Measurements from ENCODE around the gene HOXA4.

HOXA4 gene

GRCh38 chr7:27132978-27133377, 2.4 kb upstream of the HOXA4 start:
- H3K79me2 ChIP-seq (ENCODE audit: insufficient read depth, low read length) = no peaks in the 10 kb centered on the region
- no peak overlapping the region for H2AFZ ChIP-seq (ENCODE audit: low read depth, low read length, severe bottlenecking)
- H3K36me3 ChIP-seq (ENCODE audit: low read length) = no peaks in the 10 kb centered on the region
- no peaks in the 10 kb centered on the region for H4K20me1 ChIP-seq (ENCODE audit: low read depth, low read length)
- no peaks in the 10 kb centered on the region for H3K9me2 ChIP-seq (replicated peaks; ENCODE audit: insufficient read depth, low read length)
- no peak for TF ChIP-seq EZH2phosphoT487 (conservative IDR thresholded peaks at IDR 0.05; ENCODE audit: low read length)
- TF ChIP-seq CTCF (IDR thresholded peaks at IDR 0.05; ENCODE audit: insufficient read depth, low read length, poor library complexity, severe bottlenecking) = no peak
- no peak overlapping the region for H3K4me2 ChIP-seq (ENCODE audit: low read depth, low read length, poor library complexity, severe bottlenecking)
- peaks cover 7% of the 10 kb centered on the region; the same call in 1 of the 2 replicates for H3F3A ChIP-seq (ENCODE audit: insufficient read depth)
- H3K4me3 ChIP-seq (ENCODE audit: insufficient read depth, low read length, poor library complexity, severe bottlenecking) = no peak overlapping the region
- H3K27ac ChIP-seq (ENCODE audit: low read depth, low read length) = no peak overlapping the region
- H3K27me3 ChIP-seq (ENCODE audit: low read length) = no peaks in the 10 kb centered on the region
- H3K9me3 ChIP-seq (ENCODE audit: insufficient read depth, low read length) = no peaks in the 10 kb centered on the region
- no peak overlapping the region for H3K9ac ChIP-seq (ENCODE audit: low read length)

- Histone ChIP-seq H3K4me3 (ENCODE audit: insufficient read depth, low read length, poor library complexity, severe bottlenecking) (no peak overlapping the region), H4K20me1 (ENCODE audit: low read depth, low read length) (no peaks in the 10 kb centered on the region), H3K9ac (ENCODE audit: low read length) (no peak overlapping the region), H3K79me2 (ENCODE audit: insufficient read depth, low read length) (no peaks in the 10 kb centered on the region), H2AFZ (ENCODE audit: low read depth, low read length, severe bottlenecking) (no peak overlapping the region), H3K9me3 (ENCODE audit: insufficient read depth, low read length) (no peaks in the 10 kb centered on the region), H3K27ac (ENCODE audit: low read depth, low read length) (no peak overlapping the region), H3F3A (ENCODE audit: insufficient read depth) (peaks cover 7% of the 10 kb centered on the region; the same call in 1 of the 2 replicates), H3K4me2 (ENCODE audit: low read depth, low read length, poor library complexity, severe bottlenecking) (no peak overlapping the region), H3K9me2 (replicated peaks; ENCODE audit: insufficient read depth, low read length) (no peaks in the 10 kb centered on the region), H3K27me3 (ENCODE audit: low read length) (no peaks in the 10 kb centered on the region), H3K36me3 (ENCODE audit: low read length) (no peaks in the 10 kb centered on the region)
- no peak for TF ChIP-seq EZH2phosphoT487 (conservative IDR thresholded peaks at IDR 0.05; ENCODE audit: low read length)
- TF ChIP-seq CTCF (IDR thresholded peaks at IDR 0.05; ENCODE audit: insufficient read depth, low read length, poor library complexity, severe bottlenecking) = no peak
Observed at GRCh38 chr7:27132214-27132613, 1.7 kb upstream of the HOXA4 start.

GRCh38 chr7:27131390-27131819, 848 bp upstream of the HOXA4 start:
- no peaks in the 10 kb centered on the region for H3K9me2 ChIP-seq (replicated peaks; ENCODE audit: insufficient read depth, low read length)
- H2AFZ ChIP-seq (ENCODE audit: low read depth, low read length, severe bottlenecking) = peak overlapping the region; percentile 95
- H3K9ac ChIP-seq (ENCODE audit: low read length) = peak overlapping the region; percentile 84
- peaks cover 7% of the 10 kb centered on the region; the same call in 1 of the 2 replicates for H3F3A ChIP-seq (ENCODE audit: insufficient read depth)
- no peaks in the 10 kb centered on the region for H3K27me3 ChIP-seq (ENCODE audit: low read length)
- H3K9me3 ChIP-seq (ENCODE audit: insufficient read depth, low read length) = no peaks in the 10 kb centered on the region
- peak overlapping the region; percentile 66; the same call in 1 of the 2 replicates for H3K27ac ChIP-seq (ENCODE audit: low read depth, low read length)
- TF ChIP-seq CTCF (IDR thresholded peaks at IDR 0.05; ENCODE audit: insufficient read depth, low read length, poor library complexity, severe bottlenecking) (no peak), EZH2phosphoT487 (conservative IDR thresholded peaks at IDR 0.05; ENCODE audit: low read length) (no peak)
- H3K36me3 ChIP-seq (ENCODE audit: low read length) = no peaks in the 10 kb centered on the region
- peak overlapping the region; percentile 65 for H3K4me2 ChIP-seq (ENCODE audit: low read depth, low read length, poor library complexity, severe bottlenecking)
- H4K20me1 ChIP-seq (ENCODE audit: low read depth, low read length) = no peaks in the 10 kb centered on the region
- no peaks in the 10 kb centered on the region for H3K79me2 ChIP-seq (ENCODE audit: insufficient read depth, low read length)
- H3K4me3 ChIP-seq (ENCODE audit: insufficient read depth, low read length, poor library complexity, severe bottlenecking) = peak overlapping the region; percentile 82

Data from SU-DHL-6 (cell line).